Subcutaneous adipose tissue (tissue), 4 donors: Measurements from ENCODE around the gene EMP3. TPM values are rescaled to one million over a fixed set of nuclear protein-coding genes. Genes with fewer than 3 reads are reported as not detected.

ENCODE experiments used
- CTCF ChIP-seq: fragments of 450-650 bp; IDR thresholded peaks from one replicate; pipeline ENCODE4 v1.5.1; 2016; ENCODE audit warnings: low read depth, mild to moderate bottlenecking, control low read depth, antibody characterized with exemption, moderate library complexity
- total RNA-seq, 4 donors: library from RNA; depleted of rRNA; stranded (reverse); fragments of >200 nt; gene quantifications; one replicate each; pipeline ENCODE4 v1.1.0, GENCODE V29; 2016

Gene EMP3
- total RNA-seq, 4 donors from 2014 or later = 32.2 to 79.7 (median 57.2) TPM

- no peak for TF ChIP-seq CTCF
These were observed 26.0 kb downstream of the EMP3 start for GRCh38 chr19:48351341-48351752.

- TF ChIP-seq CTCF = no peak
These were observed 28.3 kb downstream of the EMP3 start for GRCh38 chr19:48353677-48354076.

GRCh38 chr19:48354332-48354992, 29.1 kb downstream of the EMP3 start:
- TF ChIP-seq CTCF = no peak

- no peak for TF ChIP-seq CTCF
These were observed 30.1 kb downstream of the EMP3 start for GRCh38 chr19:48355365-48355954.

- no peak for TF ChIP-seq CTCF
These were observed 33.8 kb downstream of the EMP3 start for GRCh38 chr19:48359123-48359522.

GRCh38 chr19:48361912-48362311, 36.6 kb downstream of the EMP3 start:
- TF ChIP-seq CTCF = no peak

GRCh38 chr19:48362716-48363499, 37.6 kb downstream of the EMP3 start:
- no peak for TF ChIP-seq CTCF
